NCI-H2171 (cell line): ENCODE measurements around the gene TXNRD2.

ENCODE experiments used
- DNase-seq: peaks from one replicate; lab custom pipeline; 2025; lab: John Stamatoyannopoulos, UW

TXNRD2 gene

DNA sequence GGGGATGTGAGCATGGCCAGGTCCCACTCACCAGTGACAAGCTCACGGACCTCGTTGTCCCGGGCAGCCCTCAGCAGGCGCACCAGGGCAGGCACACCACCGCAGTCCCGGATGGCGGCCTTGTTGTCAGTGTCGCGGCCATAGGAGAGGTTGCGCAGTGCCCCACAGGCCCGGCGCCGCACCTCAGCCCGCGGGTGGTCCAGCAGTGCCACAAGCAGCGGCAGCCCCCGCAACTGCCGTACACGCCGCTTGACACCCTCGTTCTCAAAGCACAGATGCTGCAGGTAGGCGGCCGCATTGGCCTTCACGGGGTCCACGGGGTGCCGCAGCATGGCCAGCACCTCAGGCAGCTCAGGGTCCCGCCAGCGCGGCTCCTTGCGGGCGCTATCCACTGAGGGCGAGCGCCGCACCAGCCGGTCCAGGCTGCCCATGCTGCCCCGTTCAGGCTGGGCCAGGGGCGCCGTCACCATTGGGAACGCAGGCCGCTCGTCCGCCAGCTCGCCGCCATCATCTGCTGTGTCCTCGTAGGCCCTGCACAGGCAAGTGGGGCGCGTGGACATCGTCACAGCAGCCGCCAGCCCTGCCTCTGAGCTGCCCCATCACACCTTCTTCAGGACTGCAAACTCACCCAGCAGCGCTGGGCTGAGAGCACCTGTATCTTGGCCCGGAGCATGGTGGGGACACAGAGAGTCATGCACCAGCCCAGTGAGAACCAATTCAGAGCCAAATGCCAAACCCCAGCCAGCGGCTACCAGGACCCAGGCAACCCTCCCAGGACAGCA, 38.3 kb upstream of the TXNRD2 start:
- DNase-seq, result no peak

DNA sequence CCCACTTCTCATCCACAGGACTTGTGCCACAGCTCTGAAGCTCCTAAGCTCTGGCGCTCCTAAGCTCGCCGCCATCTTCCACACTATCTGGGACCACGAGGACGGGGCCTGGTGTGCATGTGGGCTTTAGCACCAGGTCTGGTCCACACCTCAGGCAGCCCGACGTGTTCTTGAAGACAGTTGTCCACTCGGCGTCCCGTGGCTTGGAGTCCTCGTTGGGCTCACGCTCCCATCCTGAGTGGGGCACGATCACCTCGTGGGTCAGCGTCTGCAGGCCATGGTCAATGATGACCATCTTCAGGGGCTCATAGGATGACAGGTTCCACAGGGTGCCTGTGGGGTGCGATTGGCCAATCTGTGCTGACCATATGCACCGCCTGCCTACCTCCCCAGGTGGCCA, 37.1 kb upstream of the TXNRD2 start:
- no peak for DNase-seq

DNA sequence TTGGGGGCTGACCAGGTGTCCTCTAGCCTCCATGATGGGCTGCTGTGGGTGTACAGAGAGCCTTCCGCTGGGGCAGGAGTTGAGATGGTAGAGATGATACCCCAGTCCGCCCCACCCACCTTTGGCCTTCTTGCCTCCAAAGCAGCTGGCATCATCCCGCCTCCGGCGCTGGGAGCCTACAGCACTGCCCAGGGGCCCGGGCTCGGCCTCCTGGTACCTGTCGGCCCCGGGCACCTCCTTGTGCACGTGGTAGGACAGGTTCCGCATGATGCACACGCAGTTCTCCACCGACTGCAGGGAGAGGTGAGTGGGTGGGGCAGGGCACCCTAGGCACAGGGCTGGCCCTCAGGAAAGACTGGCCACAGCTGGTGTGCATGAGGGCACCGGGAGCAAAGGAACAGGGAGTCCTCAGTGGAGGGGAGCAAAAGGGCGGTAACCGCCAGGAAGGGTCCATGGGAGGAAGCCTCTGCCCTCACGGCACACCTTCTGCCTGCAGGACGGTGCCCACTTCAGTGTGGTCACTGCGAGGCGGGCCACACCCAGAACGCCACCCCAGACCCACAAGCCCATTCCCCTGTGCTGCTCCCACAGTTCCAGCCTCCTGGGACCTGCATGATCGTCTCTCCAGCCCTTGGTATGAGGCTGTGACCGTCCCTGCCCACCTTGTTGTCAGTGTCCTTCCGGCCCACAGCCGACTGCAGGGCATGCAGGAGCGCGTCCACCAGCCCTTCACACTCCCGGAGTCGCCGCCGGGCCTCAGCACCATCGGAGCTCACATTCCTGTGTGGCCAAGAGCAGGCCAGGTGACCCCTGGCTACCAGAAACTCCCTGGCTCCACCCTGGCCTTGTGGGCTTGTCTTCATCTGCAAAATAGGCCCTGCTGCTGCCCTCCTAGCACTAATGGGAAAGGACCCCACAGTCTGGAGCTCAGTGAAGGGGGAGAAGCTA, 36.0 kb upstream of the TXNRD2 start:
- no peak for DNase-seq

DNA sequence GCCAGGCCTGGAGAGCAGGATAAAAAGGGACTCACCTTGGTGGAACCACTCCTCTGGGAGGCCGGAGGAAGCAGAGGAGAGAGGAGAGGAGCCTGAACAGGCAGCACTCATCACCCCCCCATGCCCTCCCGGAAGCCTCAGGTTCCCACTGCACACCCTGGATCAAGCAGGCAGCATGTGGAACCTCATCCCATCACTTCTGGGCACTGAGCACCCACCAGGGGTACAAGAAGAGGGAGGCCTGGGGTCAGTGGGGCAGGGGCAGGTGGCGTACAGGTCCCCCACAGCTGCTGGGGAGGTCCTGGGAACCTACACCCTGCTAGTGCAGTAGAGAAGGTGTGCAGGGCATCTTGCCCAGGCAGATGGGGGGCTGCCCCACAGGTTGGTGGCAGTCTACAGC, 35.1 kb upstream of the TXNRD2 start:
- DNase-seq, result no peak

DNA sequence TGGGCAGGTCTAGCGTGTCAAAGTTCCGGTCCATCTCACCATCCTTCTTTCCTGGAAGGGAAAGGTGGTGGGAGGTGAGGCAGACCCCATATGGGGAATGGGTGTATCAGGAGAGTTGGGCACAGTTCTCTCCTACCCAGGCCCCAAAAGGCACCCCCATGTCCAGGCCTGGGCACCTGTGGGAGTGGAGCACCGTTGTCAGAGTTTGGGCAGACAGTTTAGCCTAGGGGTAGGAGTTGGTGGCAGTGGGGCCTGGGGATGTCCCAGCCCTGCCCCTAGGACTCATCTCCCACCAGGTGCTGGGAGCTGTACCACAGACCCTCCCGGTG, 34.1 kb upstream of the TXNRD2 start:
- DNase-seq, result no peak

DNA sequence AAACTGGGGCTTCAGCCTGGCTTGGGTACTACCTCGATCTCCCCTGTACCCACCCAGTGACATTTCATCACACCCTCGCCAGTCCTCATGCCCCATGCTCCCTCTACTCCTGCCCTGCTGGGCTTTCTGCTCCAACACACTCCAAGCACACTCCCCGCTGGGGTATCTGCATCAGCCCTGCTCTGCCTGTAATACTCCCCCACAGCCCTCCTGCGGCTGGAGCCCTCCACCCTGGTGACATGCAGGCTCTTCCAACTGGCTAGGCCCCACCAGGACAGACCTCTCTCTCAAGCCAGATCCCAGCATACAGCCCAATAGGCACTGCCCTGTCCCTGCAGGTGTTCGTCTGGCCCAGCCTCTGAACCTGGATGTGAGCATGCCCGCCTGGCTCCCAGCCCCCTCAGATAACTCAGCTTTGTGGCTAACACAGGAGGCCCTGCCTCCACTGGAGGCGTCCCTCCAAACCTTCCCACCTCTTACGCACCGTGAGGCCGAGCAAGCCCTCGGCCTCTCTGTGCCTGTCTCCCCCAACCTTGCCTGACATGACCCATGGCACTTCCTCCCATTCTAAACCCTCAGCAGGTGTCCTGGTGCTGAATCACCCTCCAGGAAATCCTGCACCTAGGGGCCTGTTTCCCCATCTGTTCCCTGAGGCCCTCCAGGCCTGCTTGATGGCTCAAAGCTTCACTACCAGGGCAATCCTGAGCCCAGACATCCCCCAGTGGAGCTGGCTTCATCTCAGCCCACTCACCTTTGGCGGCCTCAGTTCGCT, 33.5 kb upstream of the TXNRD2 start:
- DNase-seq, result peak; percentile 35

DNA sequence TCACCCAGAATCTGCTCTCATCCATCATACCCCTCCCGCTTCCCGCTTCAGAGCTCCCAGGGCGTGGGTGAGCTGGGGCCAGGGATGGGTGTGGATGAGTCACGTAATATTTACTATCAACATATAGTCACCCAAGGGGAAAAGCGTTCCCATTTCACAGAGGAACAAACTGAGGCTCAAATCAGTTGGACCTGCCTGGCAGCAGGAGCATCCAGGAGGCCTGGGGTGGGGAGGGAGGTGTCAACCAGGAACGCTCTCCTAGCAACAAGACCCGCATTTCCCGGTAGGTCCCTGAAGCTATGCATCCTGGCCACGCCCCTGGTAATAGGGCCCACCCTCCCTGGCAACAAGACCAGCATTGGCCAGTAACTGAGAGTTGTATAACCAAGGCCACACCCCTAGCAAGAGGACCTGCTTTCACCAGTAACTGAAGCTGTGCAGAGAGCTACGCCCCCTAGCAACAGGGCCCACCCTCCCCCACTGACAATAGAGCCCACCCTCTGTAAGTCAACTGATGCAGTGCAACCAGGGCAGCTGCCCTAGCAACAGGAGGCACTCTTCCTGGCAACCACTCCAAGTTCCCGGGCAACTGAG, 32.7 kb upstream of the TXNRD2 start:
- peak; percentile 76 for DNase-seq

DNA sequence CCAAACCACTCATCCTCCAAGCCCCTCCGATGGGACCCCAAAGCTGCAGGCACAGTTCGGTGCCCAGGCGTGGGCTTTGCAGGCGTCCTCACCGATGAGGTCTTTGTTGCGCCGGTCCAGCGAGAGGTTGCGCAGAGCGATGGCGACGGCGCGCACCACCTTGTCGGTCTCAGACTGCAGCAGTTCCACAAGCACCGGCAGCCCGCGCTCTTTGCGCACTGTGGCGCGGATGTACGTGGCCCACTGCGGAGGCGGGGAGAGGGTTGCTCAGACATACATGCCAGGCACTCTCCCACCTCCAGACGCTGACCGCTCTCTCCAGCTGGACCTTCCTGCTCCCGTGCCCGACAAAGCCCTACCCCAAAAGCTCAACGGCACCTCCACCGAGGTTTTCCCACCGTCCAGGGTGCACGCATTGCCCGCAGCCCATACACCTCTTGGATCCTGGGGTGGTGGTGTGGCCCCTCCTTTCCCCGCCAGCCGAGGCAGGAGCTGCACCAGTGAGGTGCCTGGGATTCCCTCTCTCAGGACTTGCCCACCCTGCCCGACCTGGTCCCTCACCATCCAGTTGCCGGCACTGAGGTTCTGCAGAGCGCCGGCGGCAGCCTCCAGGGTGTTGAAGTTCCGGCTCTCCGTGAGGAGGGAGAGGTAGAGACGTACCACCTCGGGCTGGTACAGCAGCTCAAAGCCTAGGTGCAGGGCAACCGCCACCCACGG, 32.1 kb upstream of the TXNRD2 start:
- no peak for DNase-seq

DNA sequence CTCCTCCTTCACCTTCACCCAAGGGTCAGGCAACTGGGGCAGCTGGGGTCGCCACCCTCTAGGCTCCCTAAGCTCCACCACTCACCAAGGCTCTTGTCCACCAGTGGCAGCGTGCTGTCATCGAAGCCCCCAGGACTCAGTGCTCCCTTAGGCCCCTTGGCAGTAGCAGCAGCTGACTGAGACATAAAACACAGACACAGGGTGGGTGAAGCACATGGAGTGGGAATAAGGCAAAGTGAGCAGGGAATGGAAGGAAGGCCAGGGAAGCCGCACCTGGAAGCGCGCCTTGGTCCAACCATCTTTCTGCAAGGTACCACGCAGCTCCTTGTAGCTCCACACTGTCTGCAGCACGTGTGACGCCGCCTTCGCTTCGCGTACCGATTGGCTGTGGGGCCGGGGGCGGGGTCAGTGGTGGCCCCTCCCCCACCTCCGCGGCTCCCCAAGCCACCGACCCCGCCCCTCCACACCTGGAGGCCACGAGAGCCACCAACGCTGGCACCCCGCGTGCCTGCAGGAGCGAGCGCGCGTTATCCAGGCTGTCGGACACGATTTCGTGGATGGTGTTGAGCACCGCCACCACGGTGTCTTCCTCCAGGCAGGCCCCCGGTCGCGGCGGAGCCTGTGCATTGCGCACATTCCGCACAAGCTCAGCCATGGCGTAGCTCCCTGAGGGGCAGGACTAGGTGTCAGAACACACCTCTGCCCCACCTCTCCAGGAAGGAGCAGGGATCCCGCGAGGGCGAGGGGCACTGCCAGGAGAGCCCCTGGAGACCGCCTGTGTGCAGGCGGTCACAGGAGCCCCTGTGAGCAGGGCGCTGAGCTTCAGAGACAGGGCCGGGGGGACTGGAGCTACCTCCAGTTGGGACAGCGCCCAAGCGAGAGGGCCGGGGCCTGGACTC, 31.3 kb upstream of the TXNRD2 start:
- no peak for DNase-seq

DNA sequence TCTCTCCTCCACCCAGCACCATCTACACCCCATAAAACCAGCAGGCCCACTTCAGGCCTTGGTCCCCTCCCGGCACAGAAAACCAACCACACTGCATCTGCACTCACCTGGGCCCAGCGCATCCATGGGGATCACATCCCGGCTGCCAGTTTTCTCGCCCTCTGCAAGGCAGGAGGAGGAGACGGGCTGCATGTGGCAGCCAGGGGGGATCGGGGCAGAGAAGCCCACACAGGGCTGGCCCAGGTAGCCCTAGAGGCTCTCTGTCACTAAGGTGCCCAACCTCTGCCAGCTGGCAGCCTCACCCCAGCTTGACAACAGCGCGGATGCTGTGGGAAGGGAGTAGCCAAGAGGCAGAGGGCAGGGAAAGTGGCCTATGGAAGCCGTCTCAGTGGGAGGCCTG, 30.6 kb upstream of the TXNRD2 start:
- no peak for DNase-seq

DNA sequence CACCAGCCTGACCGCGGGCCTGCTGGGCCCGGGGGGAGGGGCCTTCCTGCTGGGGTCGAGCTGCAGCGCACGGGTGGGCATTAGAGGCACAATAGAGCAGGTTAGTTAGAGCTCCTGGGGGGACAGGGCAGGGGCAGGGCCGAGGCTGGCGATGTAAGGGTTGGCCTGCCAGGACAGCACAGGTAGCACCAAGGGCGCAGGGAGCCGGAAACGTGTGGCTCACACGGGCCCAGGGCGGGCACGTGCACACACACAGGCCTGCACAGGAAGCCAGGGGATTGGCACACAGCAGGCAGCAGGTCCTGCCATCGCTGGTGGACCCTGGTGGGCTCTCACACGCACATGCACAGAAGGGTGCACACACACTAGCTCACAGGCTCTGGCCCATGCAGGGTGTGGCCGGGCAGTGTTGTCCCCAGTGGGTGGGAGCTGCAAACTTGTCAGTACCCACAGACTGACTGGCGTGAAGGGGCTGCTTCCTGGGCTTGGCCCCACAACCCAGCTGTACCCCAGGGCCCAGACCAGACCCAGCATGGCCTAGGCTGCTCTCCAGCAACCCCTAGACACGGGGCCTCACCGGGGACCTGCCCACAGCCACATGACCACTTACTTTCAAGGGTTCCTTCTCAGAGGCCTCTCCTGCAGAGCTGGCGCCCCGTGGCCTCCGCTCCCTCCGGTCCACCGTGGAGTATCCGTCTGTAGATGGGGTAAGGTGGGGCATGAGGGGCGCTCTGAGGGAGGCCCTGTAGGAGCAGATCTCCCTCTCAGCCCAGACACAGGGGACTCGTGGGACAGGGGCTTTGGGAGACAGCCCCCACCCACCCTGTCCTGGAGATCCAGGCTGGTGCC, 29.9 kb upstream of the TXNRD2 start:
- no peak for DNase-seq

DNA sequence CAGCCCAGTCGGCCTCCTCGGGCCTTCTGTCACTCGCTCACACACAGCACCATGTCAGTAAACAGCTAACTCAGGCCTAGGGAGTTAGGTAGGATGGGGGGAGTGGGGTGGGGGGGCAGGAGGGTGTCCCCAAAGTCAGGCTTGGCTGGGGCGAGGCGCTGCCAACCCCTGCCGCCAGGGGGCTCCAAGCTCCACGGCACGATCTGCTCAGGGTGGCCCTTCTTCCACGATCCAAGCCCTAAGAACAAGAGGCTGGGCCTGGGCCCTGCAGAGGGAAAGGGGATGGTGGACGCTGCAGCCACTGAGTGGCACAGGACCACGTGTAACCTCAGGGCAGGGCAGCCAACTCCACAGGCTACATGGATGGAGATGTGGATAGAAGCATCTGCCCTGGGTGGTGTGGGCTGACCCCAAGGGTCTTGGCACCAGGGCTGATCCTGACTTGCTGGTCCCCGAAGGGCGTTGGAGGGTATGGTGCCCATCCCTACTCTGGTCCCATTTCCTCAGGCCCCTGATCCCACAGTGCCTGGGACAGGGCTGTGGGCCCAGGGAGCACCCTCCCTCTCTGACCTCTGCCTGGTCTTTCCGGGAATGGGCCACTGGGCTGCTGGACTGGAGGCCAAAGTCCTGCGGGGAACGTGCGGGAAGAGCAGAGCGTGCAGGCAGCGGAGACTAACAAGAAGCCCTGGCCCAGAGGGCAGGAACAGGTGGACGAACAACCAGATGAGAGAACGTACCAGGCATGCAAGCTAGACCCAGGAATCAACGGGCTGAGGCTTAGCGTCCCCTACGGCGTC, 29.1 kb upstream of the TXNRD2 start:
- peak; percentile 23 for DNase-seq

DNA sequence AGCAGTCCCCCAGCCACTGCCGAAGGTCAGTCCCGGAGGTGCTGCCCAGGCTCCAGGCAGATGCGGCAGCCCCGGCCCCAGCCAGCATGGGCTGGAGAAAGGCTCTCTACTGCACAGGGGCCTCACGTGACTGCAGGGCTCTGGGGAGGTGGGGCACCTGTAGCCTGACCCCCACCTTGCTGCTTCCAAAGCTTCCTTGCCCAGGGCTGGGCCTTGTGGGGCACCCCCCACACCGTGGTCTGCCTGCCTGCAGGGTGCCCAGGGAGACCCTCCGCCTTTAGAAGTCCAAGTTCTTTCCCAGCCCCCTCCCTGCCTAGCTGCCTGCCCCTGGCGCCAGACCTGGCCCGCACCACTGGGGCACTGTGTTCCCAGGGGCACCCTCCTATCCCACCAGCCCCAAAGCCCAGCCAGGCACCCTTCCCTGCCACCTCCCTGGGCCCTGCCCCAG, 28.4 kb upstream of the TXNRD2 start:
- DNase-seq, result no peak

DNA sequence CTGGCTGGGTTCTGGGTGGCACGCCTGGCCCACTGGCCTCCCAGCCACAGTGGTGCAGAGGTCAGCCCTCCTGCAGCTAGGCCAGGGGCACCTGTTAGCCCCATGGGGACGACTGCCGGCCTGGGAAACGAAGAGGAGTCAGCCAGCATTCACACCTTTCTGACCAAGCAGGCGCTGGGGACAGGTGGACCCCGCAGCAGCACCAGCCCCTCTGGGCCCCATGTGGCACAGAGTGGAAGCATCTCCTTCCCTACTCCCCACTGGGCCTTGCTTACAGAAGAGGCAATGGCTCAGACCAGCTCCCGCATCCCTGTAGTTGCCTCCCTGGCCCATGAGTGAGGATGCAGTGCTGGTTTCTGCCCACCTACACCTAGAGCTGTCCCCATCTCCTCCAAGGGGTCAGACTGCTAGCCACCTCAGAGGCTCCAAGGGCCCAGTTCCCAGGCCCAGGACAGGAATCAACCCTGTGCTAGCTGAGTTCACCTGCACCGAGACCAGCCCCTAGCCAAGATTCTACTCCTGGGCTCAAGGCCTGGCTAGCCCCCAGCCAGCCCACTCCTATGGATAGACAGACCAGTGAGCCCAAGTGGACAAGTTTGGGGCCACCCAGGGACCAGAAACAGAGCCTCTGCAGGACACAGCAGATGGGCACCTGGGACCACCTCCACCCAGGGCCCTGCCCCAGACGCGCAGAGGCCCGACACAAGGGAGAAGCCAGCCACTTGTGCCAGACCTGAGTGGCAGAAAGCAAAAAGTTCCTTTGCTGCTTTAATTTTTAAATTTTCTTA, 27.7 kb upstream of the TXNRD2 start:
- no peak for DNase-seq

DNA sequence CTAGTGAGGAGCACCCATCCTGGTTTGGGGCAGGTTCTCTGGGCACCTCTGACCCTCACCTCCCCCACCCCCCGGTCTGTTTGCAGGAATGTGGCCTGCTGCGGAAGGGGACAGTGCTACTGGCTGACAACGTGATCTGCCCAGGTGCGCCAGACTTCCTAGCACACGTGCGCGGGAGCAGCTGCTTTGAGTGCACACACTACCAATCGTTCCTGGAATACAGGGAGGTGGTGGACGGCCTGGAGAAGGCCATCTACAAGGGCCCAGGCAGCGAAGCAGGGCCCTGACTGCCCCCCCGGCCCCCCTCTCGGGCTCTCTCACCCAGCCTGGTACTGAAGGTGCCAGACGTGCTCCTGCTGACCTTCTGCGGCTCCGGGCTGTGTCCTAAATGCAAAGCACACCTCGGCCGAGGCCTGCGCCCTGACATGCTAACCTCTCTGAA, 26.9 kb upstream of the TXNRD2 start:
- no peak for DNase-seq

DNA sequence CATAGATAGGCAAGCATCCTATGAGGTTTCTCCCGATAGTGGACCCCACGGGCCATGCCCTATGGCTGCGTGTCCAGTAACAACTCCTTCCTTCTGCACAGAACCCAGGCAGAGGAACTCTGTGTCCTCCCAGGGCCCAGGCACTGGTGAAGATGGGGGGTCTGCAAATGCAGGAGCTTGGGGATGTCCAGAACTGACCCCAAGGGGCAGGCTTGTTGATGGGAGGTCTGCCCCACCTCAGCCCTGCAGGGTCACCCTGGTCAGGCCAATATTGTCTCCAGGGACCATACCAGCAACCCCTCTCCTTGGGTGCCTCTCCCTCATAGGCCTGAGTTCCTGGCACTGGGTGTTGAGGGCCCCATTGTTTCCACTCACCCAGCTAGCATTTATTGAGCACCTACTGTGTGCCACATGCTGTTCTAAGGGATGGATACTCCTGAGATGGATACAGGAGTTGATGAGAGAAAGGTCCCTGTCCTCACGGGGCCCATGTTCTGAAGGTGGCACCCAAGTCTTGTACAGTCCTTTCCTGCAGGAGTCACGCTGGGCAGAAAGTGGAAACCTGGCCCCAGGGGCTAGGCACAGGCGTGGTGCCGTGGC, 26.3 kb upstream of the TXNRD2 start:
- no peak for DNase-seq
